Keratinocyte (primary cell): Measurements from ENCODE around the gene SDCCAG8. TPM values are rescaled to one million over a fixed set of nuclear protein-coding genes. Genes with fewer than 3 reads are reported as not detected.

Source experiments
- DNase-seq: peaks from one replicate; pipeline ENCODE4 v3.0.0-alpha.2; 2011; ENCODE audit warnings: low read depth, missing footprints, low spot score
- FAIRE-seq: peaks from 2 replicates; lab custom pipeline; 2011; peaks lifted over from hg19 to GRCh38; lab: Jason Lieb, UNC
- H2AFZ ChIP-seq: 2 replicates; pipeline ENCODE4 v1.6.0; 2012; ENCODE audit warnings: low read length, control low read depth, inconsistent platforms; ENCODE audit not compliant: control insufficient read depth
- H3K27ac ChIP-seq: 2 replicates; pipeline ENCODE4 v1.5.1; 2011; ENCODE audit warnings: low read length; ENCODE audit not compliant: control insufficient read depth, insufficient read depth
- H3K27me3 ChIP-seq: 3 replicates; pipeline ENCODE4 v1.6.0; 2011; ENCODE audit warnings: low read length; ENCODE audit not compliant: control insufficient read depth, insufficient read depth; ENCODE audit errors: extremely low read depth
- H3K36me3 ChIP-seq, 2 experiments: 2 replicates in 1 of 2; 3 replicates in 1 of 2; pipeline ENCODE4 v1.5.1; 2011; ENCODE audit warnings: low read length in 2 of 2, mild to moderate bottlenecking in 1 of 2; ENCODE audit not compliant: control insufficient read depth in 2 of 2, insufficient read depth in 2 of 2; ENCODE audit errors: extremely low read depth in 1 of 2
- H3K4me1 ChIP-seq: 3 replicates; pipeline ENCODE4 v1.5.1; 2011; ENCODE audit warnings: low read length; ENCODE audit not compliant: control insufficient read depth, insufficient read depth; ENCODE audit errors: extremely low read depth
- H3K4me2 ChIP-seq: 3 replicates; pipeline ENCODE4 v1.6.0; 2011; ENCODE audit warnings: low read depth, low read length; ENCODE audit not compliant: control insufficient read depth, insufficient read depth; ENCODE audit errors: extremely low read depth
- H3K4me3 ChIP-seq, 3 experiments: fragments of 200-600 bp in 1 of 3; sonication (generic) in 1 of 3; 2 replicates in 2 of 3; 3 replicates in 1 of 3; pipeline ENCODE4 v1.5.1; 2011 to 2016; ENCODE audit warnings: low read length in 3 of 3, mild to moderate bottlenecking in 3 of 3, control low read depth in 2 of 3, inconsistent platforms in 1 of 3, low read depth in 1 of 3, mixed read lengths in 1 of 3, mixed run types in 1 of 3, moderate library complexity in 1 of 3; ENCODE audit not compliant: control insufficient read depth in 2 of 3, insufficient read depth in 2 of 3; ENCODE audit errors: extremely low read depth in 1 of 3
- H3K79me2 ChIP-seq: 2 replicates; pipeline ENCODE4 v1.6.0; 2012; ENCODE audit warnings: low read length; ENCODE audit not compliant: control insufficient read depth, insufficient read depth
- H3K9ac ChIP-seq: 3 replicates; pipeline ENCODE4 v1.6.0; 2011; ENCODE audit warnings: low read length; ENCODE audit not compliant: control insufficient read depth, insufficient read depth; ENCODE audit errors: extremely low read depth
- H3K9me1 ChIP-seq: 3 replicates; pipeline ENCODE4 v1.6.0; 2011; ENCODE audit warnings: low read length; ENCODE audit not compliant: control insufficient read depth, insufficient read depth; ENCODE audit errors: extremely low read depth
- H3K9me3 ChIP-seq: 2 replicates; pipeline ENCODE4 v1.5.1; 2012; ENCODE audit warnings: low read depth, low read length; ENCODE audit not compliant: control insufficient read depth
- H4K20me1 ChIP-seq: 3 replicates; pipeline ENCODE4 v1.6.0; 2011; ENCODE audit warnings: low read length; ENCODE audit not compliant: control insufficient read depth, insufficient read depth; ENCODE audit errors: extremely low read depth
- CTCF ChIP-seq, 3 experiments: IDR thresholded peaks in 1 of 3; conservative IDR thresholded peaks in 1 of 3; optimal IDR thresholded peaks in 1 of 3; 2 replicates in 2 of 3; 3 replicates in 1 of 3; pipeline versions ENCODE3 to v1.5.1; 2011; ENCODE audit warnings: low read length in 3 of 3, mild to moderate bottlenecking in 3 of 3, moderate library complexity in 2 of 3, control low read depth in 1 of 3, inconsistent platforms in 1 of 3; ENCODE audit not compliant: insufficient read depth in 2 of 3; ENCODE audit errors: extremely low read depth in 1 of 3
- EZH2 ChIP-seq: IDR thresholded peaks from one replicate; pipeline ENCODE4 v1.6.1; 2012; ENCODE audit warnings: inconsistent platforms, mild to moderate bottlenecking, low read length, moderate library complexity
- dilution Hi-C: fragments of 300-500 bp; cut with MboI; formaldehyde crosslinking; loops from one replicate; pipeline ENCODE4 v1.7.0; 2020; ENCODE audit warnings: low sequenced_read_pairs; ENCODE audit not compliant: extremely low pct_ligation_motif_present
- polyA plus RNA-seq, 5 experiments: library from polyadenylated mRNA; depleted of rRNA in 3 of 5; stranded (reverse) in 3 of 5; stranded (forward) in 1 of 5; unstranded in 1 of 5; fragments of >200 nt; gene quantifications; 1 replicate in 1 of 5; 2 replicates in 3 of 5; 3 replicates in 1 of 5; pipeline versions ENCODE4 v1.2.1 to v1.2.3, GENCODE V29; 2011 to 2012; ENCODE audit warnings: missing spikeins in 2 of 5, low read depth in 1 of 5, low replicate concordance in 1 of 5

SDCCAG8 gene
- polyA plus RNA-seq, 1 donor (not counting 4 experiments of a cell fraction or from before 2014, with no cell fraction given) = 61.6 TPM

GRCh38 chr1:243316366-243316989 lies 60.6 kb downstream of the SDCCAG8 start:
- H3K36me3 ChIP-seq = peaks cover 5 to 14% of the 10 kb centered on the region in 2 experiments
- H3K4me1 ChIP-seq = peaks cover 15% of the 10 kb centered on the region
- TF ChIP-seq CTCF (optimal IDR thresholded peaks at IDR 0.05 in 1 of 3, IDR thresholded peaks at IDR 0.05 in 1 of 3, conservative IDR thresholded peaks at IDR 0.05 in 1 of 3; ENCODE audit: extremely low read depth in 1 of 3, insufficient read depth in 2 of 3, low read length in 3 of 3) = no peak
- H3K4me2 ChIP-seq = no peak overlapping the region
- no peak overlapping the region for H3K27ac ChIP-seq
- DNase-seq = no peak
- no peaks in the 10 kb centered on the region for H3K79me2 ChIP-seq
- no peak overlapping the region for H3K4me3 ChIP-seq
- no peaks in the 10 kb centered on the region for H4K20me1 ChIP-seq
- no peaks in the 10 kb centered on the region for H3K9me1 ChIP-seq
- no peak overlapping the region for H2AFZ ChIP-seq
- no peaks in the 10 kb centered on the region for H3K9me3 ChIP-seq
- H3K27me3 ChIP-seq = no peaks in the 10 kb centered on the region
- H3K9ac ChIP-seq = no peak overlapping the region
- no peak for FAIRE-seq
- dilution Hi-C loops = no loop called here

- Histone ChIP-seq H3K4me3 (no peak overlapping the region), H3K27me3 (no peaks in the 10 kb centered on the region), H3K9ac (no peak overlapping the region), H3K36me3 (peaks cover 5 to 14% of the 10 kb centered on the region in 2 experiments), H3K4me1 (no peaks in the 10 kb centered on the region), H3K79me2 (no peaks in the 10 kb centered on the region), H3K9me1 (no peaks in the 10 kb centered on the region), H3K4me2 (no peak overlapping the region), H3K9me3 (no peaks in the 10 kb centered on the region), H2AFZ (no peak overlapping the region), H4K20me1 (no peaks in the 10 kb centered on the region), H3K27ac (no peak overlapping the region)
- TF ChIP-seq EZH2 (no peak), CTCF (optimal IDR thresholded peaks at IDR 0.05 in 1 of 3, IDR thresholded peaks at IDR 0.05 in 1 of 3, conservative IDR thresholded peaks at IDR 0.05 in 1 of 3; ENCODE audit: extremely low read depth in 1 of 3, insufficient read depth in 2 of 3, low read length in 3 of 3) (no peak)
- FAIRE-seq (no peak), DNase-seq (no peak)
- dilution Hi-C loops = no loop called here
These were observed 64.4 kb downstream of the SDCCAG8 start for GRCh38 chr1:243320224-243320623.
